PC-9 (cell line): ENCODE data around the gene CDIP1.

ENCODE experiments used
- EZH2 ChIP-seq: fragments of 200-600 bp; sonication (generic); IDR thresholded peaks from 2 replicates; pipeline ENCODE4 v1.8.0; 2017; ENCODE audit warnings: antibody characterized with exemption, low read depth
- TF ChIP-seq, protein P1 (sequence below): fragments of 200-600 bp; sonication (generic); conservative IDR thresholded peaks from 2 replicates; pipeline ENCODE4 v1.6.1; 2017; ENCODE audit warnings: mixed run types, antibody characterized with exemption, mild to moderate bottlenecking, moderate library complexity

DNA sequence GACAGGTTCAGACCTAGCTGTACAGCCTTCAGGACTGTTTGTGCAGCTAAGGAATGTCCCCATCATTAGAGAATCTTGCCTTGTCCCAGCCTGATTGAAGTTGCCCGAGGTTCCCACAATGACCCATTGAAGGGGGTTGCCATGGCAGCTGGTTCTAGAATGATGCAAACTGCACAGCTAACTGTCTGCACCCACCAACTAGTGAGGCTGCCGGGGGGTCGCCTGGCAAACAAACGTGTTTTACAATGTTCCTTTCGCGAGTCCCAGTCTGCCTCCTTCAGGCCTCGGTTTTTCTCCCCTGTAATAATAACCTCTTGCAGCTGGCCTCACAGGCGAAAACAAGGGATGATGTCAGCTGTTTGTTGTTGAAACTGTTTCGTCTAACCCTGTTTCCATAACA lies 23.0 kb upstream of the CDIP1 start:
- TF ChIP-seq, protein P1, sequence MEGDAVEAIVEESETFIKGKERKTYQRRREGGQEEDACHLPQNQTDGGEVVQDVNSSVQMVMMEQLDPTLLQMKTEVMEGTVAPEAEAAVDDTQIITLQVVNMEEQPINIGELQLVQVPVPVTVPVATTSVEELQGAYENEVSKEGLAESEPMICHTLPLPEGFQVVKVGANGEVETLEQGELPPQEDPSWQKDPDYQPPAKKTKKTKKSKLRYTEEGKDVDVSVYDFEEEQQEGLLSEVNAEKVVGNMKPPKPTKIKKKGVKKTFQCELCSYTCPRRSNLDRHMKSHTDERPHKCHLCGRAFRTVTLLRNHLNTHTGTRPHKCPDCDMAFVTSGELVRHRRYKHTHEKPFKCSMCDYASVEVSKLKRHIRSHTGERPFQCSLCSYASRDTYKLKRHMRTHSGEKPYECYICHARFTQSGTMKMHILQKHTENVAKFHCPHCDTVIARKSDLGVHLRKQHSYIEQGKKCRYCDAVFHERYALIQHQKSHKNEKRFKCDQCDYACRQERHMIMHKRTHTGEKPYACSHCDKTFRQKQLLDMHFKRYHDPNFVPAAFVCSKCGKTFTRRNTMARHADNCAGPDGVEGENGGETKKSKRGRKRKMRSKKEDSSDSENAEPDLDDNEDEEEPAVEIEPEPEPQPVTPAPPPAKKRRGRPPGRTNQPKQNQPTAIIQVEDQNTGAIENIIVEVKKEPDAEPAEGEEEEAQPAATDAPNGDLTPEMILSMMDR = no peak
- TF ChIP-seq EZH2 = no peak
